HG03457 (cell line): Measurements from ENCODE around the gene MBD3.
"Not testable (repeated sequence)": the region's sequence is repeated elsewhere in the genome, so short reads cannot be mapped to it uniquely, and the experiment has no call there.

Experiments used
- ATAC-seq: cut with Tn5 transposase; IDR thresholded peaks from one replicate; pipeline ENCODE4 v1.9.1; 2021; ENCODE audit warnings: moderate number of reproducible peaks; ENCODE audit not compliant: unreplicated experiment

Gene MBD3

GRCh38 chr19:1551068-1552040 is 41.3 kb downstream of the MBD3 start:
- ATAC-seq = no peak

DNA sequence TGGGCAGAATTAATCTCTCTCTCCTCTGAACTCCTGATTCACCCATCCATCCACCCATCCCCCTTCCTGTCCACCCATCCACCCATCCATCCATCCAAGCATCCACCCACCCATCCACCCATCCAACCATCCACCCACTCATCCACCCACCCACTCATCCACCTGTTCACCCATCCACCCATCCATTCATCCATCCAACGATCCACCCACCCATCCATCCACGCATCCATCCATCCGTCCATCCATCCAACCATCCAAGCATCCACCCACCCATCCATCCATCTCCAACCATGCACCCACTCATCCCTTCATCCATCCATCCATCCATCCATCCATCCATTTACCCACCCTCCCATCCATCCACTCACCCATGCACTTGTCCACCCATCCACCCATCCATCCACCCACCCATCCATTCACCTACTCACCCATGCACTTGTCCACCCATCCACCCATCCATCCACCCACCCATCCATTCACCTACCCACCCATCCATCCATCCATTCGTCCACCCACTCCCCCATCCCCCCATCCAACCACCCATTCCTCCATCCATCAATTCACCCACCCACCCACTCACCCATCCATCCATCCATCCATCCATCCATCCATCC is 43.2 kb downstream of the MBD3 start:
- no peak for ATAC-seq

- no peak for ATAC-seq
Observed at GRCh38 chr19:1540365-1540925, 52.2 kb downstream of the MBD3 start.

GRCh38 chr19:1539749-1540148 is 52.9 kb downstream of the MBD3 start:
- ATAC-seq = not testable (repeated sequence)

DNA sequence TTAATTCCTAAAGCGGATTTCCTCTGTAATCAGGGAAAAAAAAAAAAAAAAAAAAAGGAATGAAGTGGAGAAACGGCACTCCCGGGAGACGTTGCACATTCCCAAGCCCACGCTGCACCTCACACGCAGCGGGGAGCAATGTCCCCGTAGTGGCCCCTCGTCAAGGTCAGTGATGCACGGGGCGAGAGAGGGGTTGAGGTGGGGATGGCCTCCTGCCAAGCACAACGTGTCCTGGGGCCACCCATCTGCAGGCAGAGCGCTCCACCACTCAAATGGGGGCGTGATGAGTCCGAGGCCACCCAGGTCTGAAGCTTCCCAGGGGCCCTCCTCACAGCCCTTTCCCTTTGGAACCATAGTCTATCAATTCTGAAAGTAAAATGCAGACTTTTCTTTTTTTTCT is 53.7 kb downstream of the MBD3 start:
- no peak for ATAC-seq

DNA sequence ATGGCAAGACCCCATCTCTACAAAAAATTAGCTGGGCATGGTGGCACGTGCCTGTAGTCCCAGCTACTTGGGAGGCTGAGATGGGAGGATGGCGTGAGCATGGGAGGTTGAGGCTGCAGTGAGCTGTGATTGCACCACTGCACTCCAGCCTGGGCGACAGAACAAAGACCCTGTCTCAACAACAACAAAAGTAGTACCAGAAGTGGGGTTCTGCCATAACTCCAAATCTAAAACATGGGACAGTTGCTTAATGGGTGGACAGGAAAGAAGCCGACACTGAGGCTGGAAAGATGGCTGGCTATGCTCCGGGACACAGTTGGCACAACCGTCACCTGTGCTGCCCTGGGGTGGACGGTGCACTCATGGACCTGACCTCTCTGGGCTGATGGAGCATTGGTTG is 57.0 kb downstream of the MBD3 start:
- ATAC-seq = not testable (repeated sequence)

- ATAC-seq = no peak
Observed at GRCh38 chr19:1534972-1535371, 57.7 kb downstream of the MBD3 start.

DNA sequence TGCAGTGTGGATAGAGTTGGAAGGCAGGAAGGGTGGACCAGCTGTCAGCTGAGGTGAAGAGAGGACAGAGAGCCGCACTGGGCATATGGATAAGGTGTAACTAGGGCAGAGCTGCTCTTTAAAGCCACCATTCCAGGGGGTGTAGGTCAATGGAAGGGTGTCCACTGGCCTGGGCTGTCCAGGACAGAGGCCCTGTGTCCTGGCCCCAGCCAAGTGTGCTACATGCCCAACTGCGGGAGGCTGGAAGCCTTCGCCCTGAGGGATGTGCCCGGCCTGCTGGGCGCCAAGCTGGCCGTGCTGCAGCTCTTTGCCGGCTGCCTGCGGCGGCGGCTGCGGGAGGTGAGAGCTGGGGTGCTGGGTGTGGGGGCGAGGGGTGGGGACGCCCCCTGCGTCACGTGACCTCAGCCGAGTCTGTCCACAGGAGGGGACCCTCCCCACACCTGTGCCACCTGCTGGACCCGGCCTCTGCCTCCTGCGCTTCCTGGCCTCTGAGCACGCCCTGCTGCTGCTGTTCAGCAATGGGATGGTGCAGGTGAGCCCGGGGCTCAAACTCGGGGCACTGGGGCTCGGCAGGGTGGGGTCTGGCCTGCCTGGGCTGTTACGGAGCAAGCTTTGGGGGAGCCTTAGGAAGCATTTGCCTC is 59.0 kb downstream of the MBD3 start:
- ATAC-seq = no peak

GRCh38 chr19:1532003-1532402 is 60.7 kb downstream of the MBD3 start:
- ATAC-seq = no peak

GRCh38 chr19:1531587-1531986 is 61.1 kb downstream of the MBD3 start:
- ATAC-seq = no peak

DNA sequence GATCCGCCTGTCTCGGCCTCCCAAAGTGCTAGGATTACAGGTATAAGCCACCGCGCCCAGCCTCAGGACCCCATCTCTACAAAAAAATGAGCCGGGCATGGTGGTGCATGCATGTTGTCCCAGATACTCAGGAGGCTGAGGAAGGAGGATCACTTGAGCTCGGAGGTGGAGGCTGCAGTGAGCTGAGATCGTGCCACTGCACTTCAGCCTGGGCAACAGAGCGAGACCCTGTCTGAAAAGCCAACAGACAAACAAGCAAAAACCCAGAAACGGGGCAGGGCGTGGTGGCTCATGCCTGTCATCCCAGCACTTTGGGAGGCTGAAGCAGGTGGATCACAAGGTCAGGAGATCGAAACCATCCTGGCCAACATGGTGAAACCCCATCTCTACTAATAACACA is 61.8 kb downstream of the MBD3 start:
- not testable (repeated sequence) for ATAC-seq

- ATAC-seq = no peak
Observed at GRCh38 chr19:1529430-1529816, 63.2 kb downstream of the MBD3 start.

GRCh38 chr19:1528596-1529429 is 63.9 kb downstream of the MBD3 start:
- ATAC-seq = no peak

GRCh38 chr19:1527650-1528309 is 64.9 kb downstream of the MBD3 start:
- no peak for ATAC-seq

DNA sequence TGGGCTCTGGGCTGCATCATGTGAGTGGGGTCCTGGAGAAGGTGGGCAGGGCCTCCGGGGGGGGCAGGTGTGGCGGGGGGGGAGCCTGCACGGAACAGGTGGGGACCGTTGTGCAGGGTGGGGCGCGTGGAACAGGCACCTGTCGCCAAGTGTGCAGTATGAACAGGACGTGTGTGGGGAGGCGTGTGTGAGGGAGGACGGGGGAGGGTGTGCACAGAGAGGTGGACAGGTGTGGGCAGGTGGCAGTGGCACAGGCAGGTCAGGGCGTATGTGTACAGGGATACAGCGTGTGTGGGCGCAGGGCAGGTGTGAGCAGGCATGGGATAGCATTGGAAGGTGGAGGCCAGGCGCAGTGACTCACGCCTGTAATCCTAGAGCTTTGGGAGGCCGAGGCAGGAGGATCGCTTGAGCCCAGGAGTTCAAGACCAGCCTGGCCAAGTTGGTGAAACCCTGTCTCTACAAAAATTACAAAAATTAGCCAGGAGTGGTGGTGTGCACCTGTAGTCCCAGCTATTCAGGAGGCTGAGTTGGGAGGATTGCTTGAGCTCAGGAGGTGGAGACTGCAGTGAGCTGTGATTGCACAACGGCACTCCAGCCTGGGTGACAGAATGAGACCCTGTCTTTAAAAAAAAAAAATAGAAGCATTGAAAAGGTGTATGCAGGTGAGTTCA is 65.6 kb downstream of the MBD3 start:
- ATAC-seq = no peak

DNA sequence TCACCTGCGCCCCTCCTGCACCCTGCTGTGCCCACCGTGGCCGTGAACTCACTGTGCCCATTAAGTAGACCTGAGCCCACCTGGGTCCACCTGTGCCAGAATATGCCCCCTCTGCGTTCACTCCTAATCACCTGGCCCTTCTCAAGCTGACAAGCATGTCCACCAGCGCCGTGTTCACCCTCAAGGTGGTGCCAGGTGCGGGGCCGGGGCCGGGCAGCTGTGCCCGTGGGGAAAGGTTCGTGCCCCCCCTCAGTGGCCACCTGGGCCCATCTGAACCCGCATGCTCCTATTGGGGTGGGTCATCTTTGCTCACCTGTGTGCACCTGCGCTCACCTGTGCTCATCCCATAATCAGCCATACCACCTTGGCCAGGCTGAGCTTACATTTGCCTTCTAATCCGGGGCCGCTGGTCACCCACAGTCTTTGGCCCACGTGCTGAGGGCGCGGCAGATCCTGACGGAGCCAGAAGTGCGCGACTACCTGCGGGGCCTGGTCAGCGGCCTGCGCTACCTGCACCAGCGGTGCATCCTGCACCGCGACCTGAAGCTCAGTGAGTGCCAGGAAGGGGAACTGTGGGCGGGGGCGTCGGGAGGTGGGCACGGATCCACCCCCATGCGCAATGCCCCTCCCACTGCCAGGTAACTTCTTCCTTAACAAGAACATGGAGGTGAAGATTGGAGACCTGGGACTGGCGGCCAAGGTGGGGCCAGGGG is 66.4 kb downstream of the MBD3 start:
- ATAC-seq = no peak

GRCh38 chr19:1525343-1525742 is 67.3 kb downstream of the MBD3 start:
- ATAC-seq = no peak

- ATAC-seq = no peak
Observed at GRCh38 chr19:1524972-1525325, 67.7 kb downstream of the MBD3 start.
